CD4-positive, alpha-beta T cell treated with Interleukin-2 at 100 ng/mL for 4 hours (primary cell): ENCODE results near the gene ENO1.

Experiments used
- DNase-seq: peaks from one replicate; pipeline ENCODE4 v3.0.0-alpha.2; 2020; ENCODE audit warnings: low spot score

ENO1 gene

GRCh38 chr1:8870616-8871538, 7.6 kb downstream of the ENO1 start:
- no peak for DNase-seq

GRCh38 chr1:8870103-8870502, 8.4 kb downstream of the ENO1 start:
- no peak for DNase-seq

- no peak for DNase-seq
Measured at GRCh38 chr1:8867878-8868567, 10.5 kb downstream of the ENO1 start.

- no peak for DNase-seq
Measured at GRCh38 chr1:8866792-8867415, 11.6 kb downstream of the ENO1 start.

GRCh38 chr1:8866173-8866791, 12.2 kb downstream of the ENO1 start:
- DNase-seq: no peak

- DNase-seq: no peak
Measured at GRCh38 chr1:8864713-8865344, 13.7 kb downstream of the ENO1 start.

GRCh38 chr1:8863794-8864233, 14.7 kb downstream of the ENO1 start:
- no peak for DNase-seq

GRCh38 chr1:8863138-8863537, 15.3 kb downstream of the ENO1 start:
- no peak for DNase-seq

- peak; percentile 64 for DNase-seq
Measured at GRCh38 chr1:8862528-8862927, 16.0 kb downstream of the ENO1 start.

GRCh38 chr1:8860738-8861516, 17.6 kb downstream of the ENO1 start:
- no peak for DNase-seq

GRCh38 chr1:8858888-8859706, 19.4 kb downstream of the ENO1 start:
- DNase-seq: peak; percentile 71

- DNase-seq: peak; percentile 16
Measured at GRCh38 chr1:8858112-8858668, 20.3 kb downstream of the ENO1 start.

GRCh38 chr1:8856689-8857412, 21.6 kb downstream of the ENO1 start:
- no peak for DNase-seq

GRCh38 chr1:8854240-8854639, 24.2 kb downstream of the ENO1 start:
- DNase-seq: no peak

- DNase-seq: no peak
Measured at GRCh38 chr1:8851060-8851459, 27.4 kb downstream of the ENO1 start.

- DNase-seq: peak; percentile 71
Measured at GRCh38 chr1:8848663-8849386, 29.7 kb downstream of the ENO1 start.

- no peak for DNase-seq
Measured at GRCh38 chr1:8847990-8848389, 30.5 kb downstream of the ENO1 start.

- no peak for DNase-seq
Measured at GRCh38 chr1:8846263-8846662, 32.2 kb downstream of the ENO1 start.
